Memory B cell (primary cell): Measurements from ENCODE around the gene NAP1L1.

ENCODE experiments used
- ATAC-seq: fragments of 150-1000 bp; cut with Tn5 transposase; 2 replicates; pipeline ENCODE4 v1.10.0; 2021; ENCODE audit warnings: low read depth, mild to moderate bottlenecking, moderate library complexity
- DNase-seq, 2 donors: peaks; one replicate each; pipeline ENCODE4 v3.0.0; 2022; ENCODE audit warnings: low spot score in 2 of 2
- H3K27ac Mint-ChIP-seq: one replicate; pipeline ENCODE4 v1.8.0; 2022; ENCODE audit warnings: mild to moderate bottlenecking, moderate library complexity, mixed read lengths
- H3K27me3 Mint-ChIP-seq: one replicate; pipeline ENCODE4 v1.8.0; 2022; ENCODE audit warnings: mixed read lengths
- H3K36me3 Mint-ChIP-seq: one replicate; pipeline ENCODE4 v1.8.0; 2022; ENCODE audit warnings: mild to moderate bottlenecking, mixed read lengths
- H3K4me1 Mint-ChIP-seq: one replicate; pipeline ENCODE4 v1.8.0; 2022; ENCODE audit warnings: mixed read lengths
- H3K4me3 Mint-ChIP-seq: one replicate; pipeline ENCODE4 v1.8.0; 2022; ENCODE audit warnings: mild to moderate bottlenecking, moderate library complexity, mixed read lengths
- H3K9me3 Mint-ChIP-seq: one replicate; pipeline ENCODE4 v1.8.0; 2022; ENCODE audit warnings: mixed read lengths

Gene NAP1L1

GRCh38 chr12:76073561-76073960, 10.9 kb downstream of the NAP1L1 start:
- H3K4me1 Mint-ChIP-seq, result peaks cover 44% of the 10 kb centered on the region
- ATAC-seq (no peak), DNase-seq (no peak)
- peak overlapping the region; percentile 4 for H3K27ac Mint-ChIP-seq
- no peaks in the 10 kb centered on the region for H3K9me3 Mint-ChIP-seq
- H3K27me3 Mint-ChIP-seq, result no peaks in the 10 kb centered on the region
- H3K4me3 Mint-ChIP-seq, result no peak overlapping the region
- H3K36me3 Mint-ChIP-seq, result peaks cover 32% of the 10 kb centered on the region

GRCh38 chr12:76072568-76072967, 11.9 kb downstream of the NAP1L1 start:
- ATAC-seq (no peak), DNase-seq (no peak)
- H3K27ac Mint-ChIP-seq, result no peak overlapping the region
- no peaks in the 10 kb centered on the region for H3K9me3 Mint-ChIP-seq
- peaks cover 32% of the 10 kb centered on the region for H3K36me3 Mint-ChIP-seq
- peaks cover 44% of the 10 kb centered on the region for H3K4me1 Mint-ChIP-seq
- no peaks in the 10 kb centered on the region for H3K27me3 Mint-ChIP-seq
- no peak overlapping the region for H3K4me3 Mint-ChIP-seq

GRCh38 chr12:76069339-76069738, 15.1 kb downstream of the NAP1L1 start:
- H3K27ac Mint-ChIP-seq, result no peak overlapping the region
- no peak for DNase-seq
- no peaks in the 10 kb centered on the region for H3K27me3 Mint-ChIP-seq
- peaks cover 58% of the 10 kb centered on the region for H3K36me3 Mint-ChIP-seq
- peaks cover 30% of the 10 kb centered on the region for H3K4me1 Mint-ChIP-seq
- no peak for ATAC-seq
- H3K9me3 Mint-ChIP-seq, result peaks cover 12% of the 10 kb centered on the region
- H3K4me3 Mint-ChIP-seq, result no peak overlapping the region

- peaks cover 12% of the 10 kb centered on the region for H3K9me3 Mint-ChIP-seq
These were observed 18.6 kb downstream of the NAP1L1 start for GRCh38 chr12:76065917-76066316.

GRCh38 chr12:76064904-76065303, 19.6 kb downstream of the NAP1L1 start:
- peaks cover 12% of the 10 kb centered on the region for H3K9me3 Mint-ChIP-seq
- DNase-seq (no peak), ATAC-seq (no peak)
- H3K36me3 Mint-ChIP-seq, result peaks cover 62% of the 10 kb centered on the region
- no peaks in the 10 kb centered on the region for H3K27me3 Mint-ChIP-seq
- H3K4me3 Mint-ChIP-seq, result no peak overlapping the region
- peaks cover 17% of the 10 kb centered on the region for H3K4me1 Mint-ChIP-seq
- H3K27ac Mint-ChIP-seq, result no peak overlapping the region

More at GRCh38 chr12:76065917-76066316, 18.6 kb downstream of the NAP1L1 start:
- Mint-ChIP-seq H3K4me1 (peaks cover 19% of the 10 kb centered on the region), H3K27me3 (no peaks in the 10 kb centered on the region), H3K36me3 (peaks cover 63% of the 10 kb centered on the region), H3K27ac (no peak overlapping the region), H3K4me3 (no peak overlapping the region)
- DNase-seq (no peak), ATAC-seq (no peak)

GRCh38 chr12:76060111-76060510, 24.4 kb downstream of the NAP1L1 start:
- DNase-seq, result no peak
- Mint-ChIP-seq H3K9me3 (peaks cover 5% of the 10 kb centered on the region), H3K27me3 (no peaks in the 10 kb centered on the region), H3K27ac (no peak overlapping the region), H3K36me3 (peaks cover 47% of the 10 kb centered on the region), H3K4me1 (peaks cover 3% of the 10 kb centered on the region), H3K4me3 (no peak overlapping the region)
- ATAC-seq, result no peak

- DNase-seq (no peak), ATAC-seq (no peak)
- H3K9me3 Mint-ChIP-seq, result no peaks in the 10 kb centered on the region
- peaks cover 35% of the 10 kb centered on the region for H3K36me3 Mint-ChIP-seq
- H3K4me1 Mint-ChIP-seq, result peaks cover 3% of the 10 kb centered on the region
- no peaks in the 10 kb centered on the region for H3K27me3 Mint-ChIP-seq
- H3K27ac Mint-ChIP-seq, result peak overlapping the region; percentile 10
- no peak overlapping the region for H3K4me3 Mint-ChIP-seq
These were observed 27.2 kb downstream of the NAP1L1 start for GRCh38 chr12:76057326-76057725.

GRCh38 chr12:76055393-76055792, 29.1 kb downstream of the NAP1L1 start:
- H3K27ac Mint-ChIP-seq, result no peak overlapping the region
- DNase-seq (no peak), ATAC-seq (no peak)
- H3K36me3 Mint-ChIP-seq, result peaks cover 35% of the 10 kb centered on the region
- H3K9me3 Mint-ChIP-seq, result no peaks in the 10 kb centered on the region
- H3K27me3 Mint-ChIP-seq, result no peaks in the 10 kb centered on the region
- H3K4me3 Mint-ChIP-seq, result no peak overlapping the region
- H3K4me1 Mint-ChIP-seq, result no peaks in the 10 kb centered on the region

- Mint-ChIP-seq H3K36me3 (peaks cover 22% of the 10 kb centered on the region), H3K27ac (no peak overlapping the region), H3K4me3 (no peak overlapping the region)
These were observed 34.8 kb downstream of the NAP1L1 start for GRCh38 chr12:76049575-76050251.

GRCh38 chr12:76047742-76048141, 36.7 kb downstream of the NAP1L1 start:
- Mint-ChIP-seq H3K27ac (no peak overlapping the region), H3K4me3 (no peak overlapping the region), H3K9me3 (no peaks in the 10 kb centered on the region), H3K4me1 (no peaks in the 10 kb centered on the region), H3K27me3 (no peaks in the 10 kb centered on the region), H3K36me3 (peaks cover 15% of the 10 kb centered on the region)
- ATAC-seq, result no peak
- no peak for DNase-seq

More at GRCh38 chr12:76049575-76050251, 34.8 kb downstream of the NAP1L1 start:
- Mint-ChIP-seq H3K27me3 (no peaks in the 10 kb centered on the region), H3K9me3 (no peaks in the 10 kb centered on the region), H3K4me1 (no peaks in the 10 kb centered on the region)
- DNase-seq, result no peak
- no peak for ATAC-seq

- DNase-seq, result no peak
- no peak overlapping the region for H3K27ac Mint-ChIP-seq
- no peaks in the 10 kb centered on the region for H3K4me1 Mint-ChIP-seq
- H3K9me3 Mint-ChIP-seq, result no peaks in the 10 kb centered on the region
- H3K27me3 Mint-ChIP-seq, result no peaks in the 10 kb centered on the region
- no peak for ATAC-seq
- H3K36me3 Mint-ChIP-seq, result peaks cover 11% of the 10 kb centered on the region
- no peak overlapping the region for H3K4me3 Mint-ChIP-seq
These were observed 37.4 kb downstream of the NAP1L1 start for GRCh38 chr12:76047060-76047459.

- Mint-ChIP-seq H3K36me3 (no peaks in the 10 kb centered on the region), H3K27ac (no peak overlapping the region), H3K27me3 (no peaks in the 10 kb centered on the region), H3K4me1 (no peaks in the 10 kb centered on the region), H3K9me3 (no peaks in the 10 kb centered on the region), H3K4me3 (no peak overlapping the region)
- DNase-seq, result no peak
- no peak for ATAC-seq
These were observed 41.1 kb downstream of the NAP1L1 start for GRCh38 chr12:76043377-76043776.

- ATAC-seq, result no peak
- Mint-ChIP-seq H3K9me3 (no peaks in the 10 kb centered on the region), H3K4me3 (no peak overlapping the region), H3K36me3 (no peaks in the 10 kb centered on the region), H3K27ac (no peak overlapping the region), H3K27me3 (no peaks in the 10 kb centered on the region), H3K4me1 (peaks cover 7% of the 10 kb centered on the region)
- DNase-seq, result no peak
These were observed 42.3 kb downstream of the NAP1L1 start for GRCh38 chr12:76042147-76042546.

- Mint-ChIP-seq H3K9me3 (no peaks in the 10 kb centered on the region), H3K4me1 (peaks cover 8% of the 10 kb centered on the region), H3K4me3 (no peak overlapping the region), H3K36me3 (no peaks in the 10 kb centered on the region), H3K27me3 (no peaks in the 10 kb centered on the region), H3K27ac (no peak overlapping the region)
- no peak for ATAC-seq
- no peak for DNase-seq
These were observed 43.1 kb downstream of the NAP1L1 start for GRCh38 chr12:76041406-76041805.

GRCh38 chr12:76040461-76040860, 44.0 kb downstream of the NAP1L1 start:
- no peak overlapping the region for H3K27ac Mint-ChIP-seq
- DNase-seq, result no peak
- H3K4me3 Mint-ChIP-seq, result no peak overlapping the region
- peaks cover 8% of the 10 kb centered on the region for H3K4me1 Mint-ChIP-seq
- no peaks in the 10 kb centered on the region for H3K36me3 Mint-ChIP-seq
- no peaks in the 10 kb centered on the region for H3K27me3 Mint-ChIP-seq
- H3K9me3 Mint-ChIP-seq, result no peaks in the 10 kb centered on the region
- no peak for ATAC-seq
